BJ (cell line): ENCODE measurements around the gene UBN2. TPM values are rescaled to one million over a fixed set of nuclear protein-coding genes. Genes with fewer than 3 reads are reported as not detected.

Experiments used
- CTCF ChIA-PET: fragments of 350-600 bp; formaldehyde crosslinking; extraction: SDS; loops from one replicate; lab custom pipeline; 2021; ENCODE audit warnings: antibody characterized with exemption, inconsistent platforms; lab: Yijun Ruan, JAX
- POLR2A ChIA-PET: fragments of 300-600 bp; sonication (Branson Sonifier 250); formaldehyde crosslinking; extraction: SDS; loops from one replicate; lab custom pipeline; 2021; ENCODE audit warnings: antibody characterized with exemption; lab: Charles Lee
- DNase-seq: peaks from one replicate; pipeline ENCODE4 v3.0.0-alpha.2; 2011; ENCODE audit warnings: low read depth
- H3K27me3 ChIP-seq: 2 replicates; pipeline ENCODE4 v1.6.0; 2011; ENCODE audit warnings: low read length; ENCODE audit not compliant: control insufficient read depth, insufficient read depth
- H3K36me3 ChIP-seq: 2 replicates; pipeline ENCODE4 v1.5.1; 2011; ENCODE audit warnings: low read length; ENCODE audit not compliant: control insufficient read depth, insufficient read depth
- H3K4me3 ChIP-seq: 2 replicates; pipeline ENCODE4 v1.5.1; 2011; ENCODE audit warnings: low read depth, mild to moderate bottlenecking, control low read depth, low read length
- CTCF ChIP-seq: IDR thresholded peaks from 2 replicates; pipeline ENCODE4 v1.5.1; 2011; ENCODE audit warnings: low read depth, mild to moderate bottlenecking, control low read depth, inconsistent platforms, low read length, moderate library complexity; ENCODE audit not compliant: insufficient read depth
- polyA plus RNA-seq: library from polyadenylated mRNA; depleted of rRNA; stranded (reverse); fragments of >200 nt; gene quantifications from 2 replicates; pipeline ENCODE4 v1.2.3, GENCODE V29; 2011

The UBN2 gene
- polyA plus RNA-seq, 1 experiment = 1.8 TPM

DNA sequence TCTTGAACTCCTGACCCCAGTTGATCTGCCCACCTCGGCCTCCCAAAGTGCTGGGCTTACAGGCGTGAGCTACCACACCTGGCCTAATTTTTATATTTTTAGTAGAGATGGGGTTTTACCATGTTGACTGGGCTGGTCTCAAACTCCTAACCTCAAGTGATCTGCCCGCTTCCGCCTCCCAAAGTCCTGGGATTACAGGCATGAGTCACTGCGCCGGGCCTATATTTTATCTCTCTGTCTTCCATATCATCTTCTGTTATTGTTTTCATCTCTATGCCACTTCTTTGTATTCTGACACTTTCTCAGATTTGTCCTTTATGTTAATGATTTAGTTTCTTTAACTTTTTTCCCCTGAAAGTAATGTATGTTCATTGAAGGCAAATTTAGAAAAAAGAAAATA lies 55.1 kb downstream of the UBN2 start:
- no peaks in the 10 kb centered on the region for H3K27me3 ChIP-seq
- no peak overlapping the region for H3K4me3 ChIP-seq
- TF ChIP-seq CTCF = no peak
- POLR2A ChIA-PET = no interaction called here
- DNase-seq = no peak
- peaks cover 18% of the 10 kb centered on the region for H3K36me3 ChIP-seq
- CTCF ChIA-PET = no interaction called here

- CTCF ChIA-PET = no interaction called here
- no peak overlapping the region for H3K4me3 ChIP-seq
- TF ChIP-seq CTCF = no peak
- POLR2A ChIA-PET = no interaction called here
- no peaks in the 10 kb centered on the region for H3K27me3 ChIP-seq
- H3K36me3 ChIP-seq = peaks cover 5% of the 10 kb centered on the region
- no peak for DNase-seq
Observed at GRCh38 chr7:139292821-139293220, 61.8 kb downstream of the UBN2 start.

DNA sequence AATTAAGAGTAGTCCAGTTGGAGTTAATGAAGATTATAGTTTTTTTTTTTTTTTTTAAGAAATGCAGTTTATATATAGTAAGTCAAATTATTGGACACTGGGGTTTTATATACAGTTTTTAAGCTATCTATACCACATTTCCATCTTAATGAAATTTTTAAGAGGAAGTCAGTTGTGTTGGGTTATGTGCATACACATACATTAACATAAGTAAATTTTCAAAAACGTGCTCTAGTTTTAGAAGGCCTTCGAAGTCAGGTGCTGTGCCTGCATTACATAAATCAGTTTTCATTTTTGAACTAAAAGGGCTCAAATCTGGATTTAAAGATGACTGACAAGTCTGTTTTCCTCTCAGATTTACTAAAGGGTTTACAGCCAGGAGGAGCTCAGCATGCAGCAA lies 62.5 kb downstream of the UBN2 start:
- Histone ChIP-seq H3K27me3 (no peaks in the 10 kb centered on the region), H3K36me3 (peaks cover 5% of the 10 kb centered on the region), H3K4me3 (no peak overlapping the region)
- POLR2A ChIA-PET = no interaction called here
- CTCF ChIA-PET = no interaction called here
- no peak for TF ChIP-seq CTCF
- no peak for DNase-seq

- H3K27me3 ChIP-seq = no peaks in the 10 kb centered on the region
- DNase-seq = no peak
- H3K4me3 ChIP-seq = no peak overlapping the region
- ChIA-PET POLR2A (no interaction called here), CTCF (interaction anchor here (0.7 to 1.1 kb wide), 2 partner anchors 14 to 289 kb away, joined by 3 read pairs; no protein-coding TSS in a partner anchor)
- no peak for TF ChIP-seq CTCF
- peaks cover 5% of the 10 kb centered on the region for H3K36me3 ChIP-seq
Observed at GRCh38 chr7:139294241-139294640, 63.2 kb downstream of the UBN2 start.

GRCh38 chr7:139294951-139295575 lies 64.0 kb downstream of the UBN2 start:
- Histone ChIP-seq H3K36me3 (peaks cover 5% of the 10 kb centered on the region), H3K4me3 (no peak overlapping the region), H3K27me3 (no peaks in the 10 kb centered on the region)
- DNase-seq = no peak
- CTCF ChIA-PET = interaction anchor here (0.7 to 1.1 kb wide), 2 partner anchors 15 to 288 kb away, joined by 3 read pairs; no protein-coding TSS in a partner anchor
- POLR2A ChIA-PET = no interaction called here
- TF ChIP-seq CTCF = no peak
